Stimulated activated CD8-positive, alpha-beta memory T cell treated with anti-CD3 and anti-CD28 coated beads, Interleukin-15, amount 100 ng/mL, for 4 hours (primary cell): Measurements from ENCODE around the gene MLEC.

Experiments
- DNase-seq, 2 donors: peaks; one replicate each; pipeline ENCODE4 v3.0.0-alpha.2; 2020; ENCODE audit warnings: low read depth in 2 of 2

MLEC gene

DNA sequence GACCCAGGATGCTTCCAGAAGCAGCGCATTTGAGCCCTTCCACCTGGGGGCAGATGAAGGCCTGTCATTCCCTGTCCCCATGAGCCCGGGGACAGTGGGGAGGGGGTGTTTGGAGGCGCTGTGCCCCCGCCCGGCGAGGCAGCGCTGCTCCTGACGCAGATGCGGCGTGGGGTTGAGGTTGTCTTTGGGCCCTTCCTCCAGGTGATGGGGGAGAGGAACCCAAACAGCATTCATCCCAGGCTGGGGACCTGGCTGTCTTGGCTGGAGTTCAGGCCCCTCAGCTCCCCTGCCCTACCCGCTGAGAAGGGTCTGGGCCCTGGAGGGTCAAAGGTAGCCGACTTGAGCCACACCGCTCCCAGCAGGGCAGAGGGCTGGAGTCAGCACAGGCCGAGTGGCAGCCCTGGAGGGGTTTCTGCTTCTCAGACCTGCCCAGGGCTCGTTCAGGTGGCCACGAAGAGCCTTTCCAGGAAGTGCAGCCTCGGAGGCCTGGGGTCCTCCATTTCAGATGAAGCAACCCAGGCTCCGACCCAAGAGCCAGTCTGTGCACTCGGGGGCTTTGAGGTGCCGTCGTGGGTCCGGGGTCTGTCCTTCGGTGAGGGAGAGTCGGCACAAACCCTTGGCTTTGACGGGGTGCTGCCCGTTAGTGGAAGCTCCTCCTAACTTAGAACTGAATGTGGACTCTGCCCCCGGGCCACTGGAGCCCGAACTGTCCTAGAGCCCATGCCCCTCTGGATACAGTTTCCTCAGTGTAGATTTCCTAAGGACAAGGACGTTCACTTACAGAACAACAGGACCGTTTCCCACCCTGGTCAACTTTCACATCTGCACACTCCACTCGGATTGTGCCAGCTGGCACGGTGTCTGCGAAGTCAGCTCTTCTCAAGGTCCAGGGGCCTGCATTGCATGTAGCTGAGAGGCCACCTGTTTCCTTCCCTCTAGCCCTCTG is 54.8 kb downstream of the MLEC start:
- no peak for DNase-seq

DNA sequence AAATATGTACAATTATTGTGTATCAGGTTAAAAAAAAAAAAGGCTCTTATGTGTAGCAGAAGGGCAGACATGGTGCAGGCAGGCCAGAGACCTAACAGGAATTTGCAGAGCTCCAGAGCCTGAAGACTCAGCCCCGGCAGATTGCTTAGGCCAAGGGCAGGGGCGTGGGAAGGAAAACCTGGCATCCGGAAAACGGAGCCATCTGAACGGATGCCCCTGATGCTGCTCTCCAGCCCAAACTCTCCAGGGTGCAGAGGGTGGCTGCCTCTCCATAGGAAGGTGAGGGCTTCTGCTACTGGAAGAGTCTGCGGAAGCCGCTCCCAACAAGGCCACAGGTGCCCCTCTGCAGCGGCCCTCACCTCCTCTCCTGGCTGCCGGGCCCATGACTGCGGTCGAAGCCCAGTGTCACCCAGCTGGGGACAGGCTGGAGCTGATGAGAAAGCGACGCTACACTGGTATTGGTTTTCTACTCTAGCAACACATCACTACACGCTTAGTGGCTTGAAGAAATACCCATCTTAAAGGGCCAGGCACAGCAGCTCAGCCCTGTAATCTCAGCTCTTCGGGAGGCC is 58.1 kb downstream of the MLEC start:
- no peak for DNase-seq

DNA sequence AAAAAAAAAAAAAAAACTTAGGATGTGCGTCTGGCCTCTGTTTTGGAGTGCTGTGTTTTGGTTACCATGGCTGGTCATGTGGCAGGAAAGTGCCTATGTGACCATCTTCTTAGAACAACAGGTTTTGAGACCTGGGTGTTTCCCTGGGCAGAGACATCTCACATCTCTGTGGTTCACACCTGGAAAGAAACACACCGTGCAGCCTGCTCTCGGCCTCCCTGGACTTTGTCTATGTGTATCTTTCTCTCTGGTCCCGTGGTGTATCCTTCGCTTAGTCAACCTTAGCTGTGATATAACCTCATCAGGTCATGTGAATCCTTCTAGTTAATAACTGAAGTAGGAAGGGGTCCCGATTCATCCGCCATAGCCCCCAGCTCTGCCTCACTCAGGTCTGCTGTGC is 61.3 kb downstream of the MLEC start:
- no peak for DNase-seq

DNA sequence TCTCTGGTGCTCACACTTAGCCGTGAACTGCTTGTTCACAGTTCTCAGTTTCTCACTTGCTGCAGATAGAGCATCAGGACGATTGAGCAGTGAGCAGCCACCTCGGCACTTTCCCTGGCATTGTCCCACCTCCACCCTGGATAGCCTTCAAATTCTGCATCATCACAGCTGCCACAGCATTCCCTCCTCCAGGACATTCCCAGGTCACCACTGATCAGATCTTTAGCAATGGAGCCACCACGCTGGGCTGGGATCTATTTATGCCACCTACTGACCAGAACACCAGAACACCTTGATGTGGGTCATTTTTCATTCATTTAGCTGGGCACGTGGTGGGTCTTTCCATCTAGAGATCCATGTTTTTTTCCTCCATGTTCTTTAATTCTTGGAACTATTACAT is 62.3 kb downstream of the MLEC start:
- no peak for DNase-seq

DNA sequence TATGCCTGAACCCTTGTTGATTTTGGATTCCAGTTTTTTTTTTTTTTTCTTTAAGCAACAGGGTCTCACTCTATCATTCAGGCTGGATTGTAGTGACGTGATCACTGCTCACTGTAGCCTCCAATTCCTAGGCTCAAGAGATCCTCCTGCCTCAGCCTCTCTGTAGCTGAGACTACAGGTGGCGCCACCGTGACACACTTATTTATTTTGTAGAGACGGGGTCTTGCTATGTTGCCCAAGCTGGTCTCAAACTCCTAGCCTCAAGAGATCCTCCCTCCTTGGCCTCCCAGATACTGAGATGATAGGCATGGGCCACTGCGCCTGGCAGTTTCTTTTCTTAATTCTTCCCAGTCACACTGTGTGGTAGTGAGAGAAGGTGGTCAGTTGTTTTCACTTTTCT is 63.9 kb downstream of the MLEC start:
- no peak for DNase-seq

DNA sequence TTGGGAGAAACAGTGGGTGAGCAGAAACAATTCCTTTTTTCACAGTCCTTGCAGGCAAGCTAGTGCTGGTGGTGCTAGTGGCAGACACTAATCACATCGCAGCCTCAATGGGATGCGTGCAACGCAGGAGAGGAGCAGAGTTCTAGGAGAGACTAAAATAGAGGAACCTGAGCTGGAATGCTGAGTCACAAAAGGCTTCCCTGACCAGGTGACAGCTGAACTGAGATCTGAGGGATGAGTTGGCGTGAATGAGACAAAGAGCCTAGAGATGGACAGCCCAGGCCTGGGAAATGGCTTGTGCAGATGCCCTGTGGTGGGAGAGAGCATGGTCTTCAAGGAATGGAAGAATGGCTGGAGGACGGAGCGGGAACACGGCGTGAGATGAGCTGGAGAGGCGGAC is 64.4 kb downstream of the MLEC start:
- DNase-seq: no peak
